Measurements from ENCODE around the gene PRKAB1.

PRKAB1 gene

GRCh38 chr12:119682639-119683252 lies 14.8 kb downstream of the PRKAB1 start:
- no peak for TF ChIP-seq CTCF (IDR thresholded peaks at IDR 0.05; ENCODE audit: poor library complexity, severe bottlenecking)
- Histone ChIP-seq H3K36me3 (ENCODE audit: low read depth) (peaks cover 46% of the 10 kb centered on the region), H3K4me3 (ENCODE audit: severe bottlenecking) (no peak overlapping the region)

GRCh38 chr12:119683413-119683812 lies 15.5 kb downstream of the PRKAB1 start:
- no peaks in the 10 kb centered on the region for H3K9me3 ChIP-seq (ENCODE audit: severe bottlenecking)
- no peak overlapping the region for H3K4me3 ChIP-seq (ENCODE audit: severe bottlenecking)
- no peak overlapping the region for H3K27ac ChIP-seq (ENCODE audit: poor library complexity, severe bottlenecking)
- H3K4me1 ChIP-seq (ENCODE audit: insufficient read depth, poor library complexity, severe bottlenecking), result no peaks in the 10 kb centered on the region
- no peaks in the 10 kb centered on the region for H3K27me3 ChIP-seq (ENCODE audit: insufficient read depth, poor library complexity, severe bottlenecking)
- ATAC-seq (ENCODE audit: low read depth) (no peak), DNase-seq (ENCODE audit: low spot score) (no peak)
- peaks cover 39% of the 10 kb centered on the region for H3K36me3 ChIP-seq (ENCODE audit: low read depth)
- TF ChIP-seq CTCF (IDR thresholded peaks at IDR 0.05; ENCODE audit: poor library complexity, severe bottlenecking), result no peak

More at GRCh38 chr12:119682639-119683252, 14.8 kb downstream of the PRKAB1 start:
- Histone ChIP-seq H3K4me1 (ENCODE audit: insufficient read depth, poor library complexity, severe bottlenecking) (no peaks in the 10 kb centered on the region), H3K9me3 (ENCODE audit: severe bottlenecking) (no peaks in the 10 kb centered on the region), H3K27ac (ENCODE audit: poor library complexity, severe bottlenecking) (no peak overlapping the region), H3K27me3 (ENCODE audit: insufficient read depth, poor library complexity, severe bottlenecking) (no peaks in the 10 kb centered on the region)
- ATAC-seq (ENCODE audit: low read depth) (no peak), DNase-seq (ENCODE audit: low spot score) (no peak)

GRCh38 chr12:119683816-119684215 lies 15.9 kb downstream of the PRKAB1 start:
- Histone ChIP-seq H3K27me3 (ENCODE audit: insufficient read depth, poor library complexity, severe bottlenecking) (no peaks in the 10 kb centered on the region), H3K36me3 (ENCODE audit: low read depth) (peaks cover 35% of the 10 kb centered on the region), H3K4me3 (ENCODE audit: severe bottlenecking) (no peak overlapping the region), H3K27ac (ENCODE audit: poor library complexity, severe bottlenecking) (no peak overlapping the region), H3K4me1 (ENCODE audit: insufficient read depth, poor library complexity, severe bottlenecking) (no peaks in the 10 kb centered on the region), H3K9me3 (ENCODE audit: severe bottlenecking) (no peaks in the 10 kb centered on the region)
- no peak for TF ChIP-seq CTCF (IDR thresholded peaks at IDR 0.05; ENCODE audit: poor library complexity, severe bottlenecking)
- DNase-seq (ENCODE audit: low spot score), result no peak
- no peak for ATAC-seq (ENCODE audit: low read depth)

- DNase-seq (ENCODE audit: low spot score) (no peak), ATAC-seq (ENCODE audit: low read depth) (no peak)
- no peaks in the 10 kb centered on the region for H3K9me3 ChIP-seq (ENCODE audit: severe bottlenecking)
- no peaks in the 10 kb centered on the region for H3K27me3 ChIP-seq (ENCODE audit: insufficient read depth, poor library complexity, severe bottlenecking)
- H3K27ac ChIP-seq (ENCODE audit: poor library complexity, severe bottlenecking), result no peak overlapping the region
- H3K4me1 ChIP-seq (ENCODE audit: insufficient read depth, poor library complexity, severe bottlenecking), result no peaks in the 10 kb centered on the region
- TF ChIP-seq CTCF (IDR thresholded peaks at IDR 0.05; ENCODE audit: poor library complexity, severe bottlenecking), result no peak
- no peak overlapping the region for H3K4me3 ChIP-seq (ENCODE audit: severe bottlenecking)
- H3K36me3 ChIP-seq (ENCODE audit: low read depth), result peaks cover 25% of the 10 kb centered on the region
Measured at GRCh38 chr12:119684711-119685369, 16.9 kb downstream of the PRKAB1 start.

- Histone ChIP-seq H3K27ac (ENCODE audit: poor library complexity, severe bottlenecking) (no peak overlapping the region), H3K27me3 (ENCODE audit: insufficient read depth, poor library complexity, severe bottlenecking) (no peaks in the 10 kb centered on the region), H3K4me3 (ENCODE audit: severe bottlenecking) (no peak overlapping the region), H3K36me3 (ENCODE audit: low read depth) (peaks cover 25% of the 10 kb centered on the region; the same call in 1 of the 2 replicates), H3K4me1 (ENCODE audit: insufficient read depth, poor library complexity, severe bottlenecking) (no peaks in the 10 kb centered on the region), H3K9me3 (ENCODE audit: severe bottlenecking) (no peaks in the 10 kb centered on the region)
- DNase-seq (ENCODE audit: low spot score) (no peak), ATAC-seq (ENCODE audit: low read depth) (no peak)
- no peak for TF ChIP-seq CTCF (IDR thresholded peaks at IDR 0.05; ENCODE audit: poor library complexity, severe bottlenecking)
Measured at GRCh38 chr12:119685375-119685774, 17.4 kb downstream of the PRKAB1 start.

All from RWPE2 (cell line).